Prostate gland (tissue), 2 donors: ENCODE results near the gene COL15A1.

ENCODE experiments used
- CTCF ChIP-seq, 4 experiments: fragments of 200-600 bp in 2 of 4; fragments of 450-650 bp in 2 of 4; sonication (generic) in 2 of 4; IDR thresholded peaks; 1 replicate in 3 of 4; 2 replicates in 1 of 4; pipeline ENCODE4 v1.5.1; 2016 to 2019; ENCODE audit warnings: antibody characterized with exemption in 4 of 4, mild to moderate bottlenecking in 2 of 4, moderate library complexity in 2 of 4
- POLR2A ChIP-seq: fragments of 450-650 bp; IDR thresholded peaks from one replicate; pipeline ENCODE4 v1.6.1; 2016; ENCODE audit warnings: antibody characterized with exemption, mild to moderate bottlenecking
- POLR2AphosphoS5 ChIP-seq: sonication (generic); formaldehyde crosslinking; IDR thresholded peaks from one replicate; pipeline ENCODE4 v1.6.1; 2017; ENCODE audit warnings: antibody characterized with exemption

GRCh38 chr9:99040251-99040900 is 96.7 kb downstream of the COL15A1 start:
- no peak for TF ChIP-seq CTCF (IDR thresholded peaks at IDR 0.05)
- no peak for TF ChIP-seq POLR2AphosphoS5
- no peak for TF ChIP-seq POLR2A
